NCI-H1694 (cell line): ENCODE measurements around the gene OPRL1.
"Not testable (repeated sequence)": the region's sequence is repeated elsewhere in the genome, so short reads cannot be mapped to it uniquely, and the experiment has no call there.

Experiments used
- DNase-seq: peaks from one replicate; lab custom pipeline; 2025; lab: John Stamatoyannopoulos, UW

Gene OPRL1

DNA sequence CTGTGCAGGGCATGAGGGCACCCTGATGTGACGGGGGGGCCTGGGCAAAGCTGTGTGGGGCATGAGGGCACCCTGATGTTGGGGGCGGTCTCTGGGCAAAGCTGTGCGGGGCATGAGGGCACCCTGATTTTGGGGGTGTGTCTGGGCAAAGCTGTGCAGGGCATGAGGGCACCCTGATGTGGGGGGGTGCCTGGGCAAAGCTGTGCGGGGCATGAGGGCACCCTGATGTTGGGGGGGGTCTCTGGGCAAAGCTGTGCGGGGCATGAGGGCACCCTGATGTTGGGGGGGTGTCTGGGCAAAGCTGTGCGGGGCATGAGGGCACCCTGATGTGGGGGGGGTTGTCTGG lies 37.5 kb downstream of the OPRL1 start:
- DNase-seq = not testable (repeated sequence)

DNA sequence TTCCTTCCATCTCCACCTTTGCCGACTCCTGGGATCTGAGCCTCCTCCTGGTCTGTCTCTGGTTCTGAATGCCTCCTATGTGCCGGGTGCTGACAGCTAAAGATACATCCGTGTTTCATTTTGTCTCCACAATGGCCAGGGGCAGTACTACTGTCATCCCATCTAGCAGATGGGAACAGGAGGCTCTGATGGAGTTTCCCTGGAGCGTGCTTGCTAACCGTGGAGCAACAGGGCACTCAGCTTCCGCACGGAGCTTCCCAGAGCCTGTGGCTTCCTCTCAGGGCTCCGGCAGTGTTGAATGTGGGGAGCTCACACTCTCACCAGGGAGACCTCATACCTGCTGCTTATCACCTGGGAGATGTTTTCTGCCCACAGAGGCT lies 39.4 kb downstream of the OPRL1 start:
- no peak for DNase-seq

DNA sequence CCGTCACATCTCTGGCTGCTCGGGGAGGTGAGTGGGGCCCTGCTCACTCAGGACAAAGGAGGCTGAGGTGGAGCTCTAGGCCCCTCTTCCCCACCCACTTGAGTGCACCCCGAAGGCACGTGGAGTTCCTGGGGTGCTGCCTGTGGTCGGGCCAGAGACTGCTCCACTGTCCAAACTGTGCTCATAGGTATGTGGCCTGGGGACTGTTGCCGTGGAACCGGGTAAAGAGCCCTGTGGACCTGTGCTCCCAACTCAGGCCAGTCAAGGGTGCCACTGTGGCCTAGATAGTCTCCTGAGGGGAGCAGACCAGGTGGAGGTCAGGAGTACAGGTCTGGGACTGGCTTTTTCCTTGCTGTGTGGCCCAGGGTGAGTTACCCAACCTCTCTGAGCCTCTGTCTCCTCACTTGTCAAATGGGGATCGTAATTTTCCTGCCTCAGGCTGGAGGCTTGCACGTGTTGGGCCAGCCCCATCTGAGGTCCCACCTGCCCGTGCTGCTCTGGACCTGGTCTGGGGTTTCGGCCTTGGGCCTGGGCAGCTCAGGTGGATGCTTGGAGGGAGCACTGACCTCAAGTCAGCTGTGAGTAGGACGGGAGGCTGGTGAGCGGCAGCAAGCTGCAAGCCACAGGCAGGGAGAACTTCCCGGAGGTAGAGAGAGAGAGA lies 39.9 kb downstream of the OPRL1 start:
- DNase-seq = no peak

DNA sequence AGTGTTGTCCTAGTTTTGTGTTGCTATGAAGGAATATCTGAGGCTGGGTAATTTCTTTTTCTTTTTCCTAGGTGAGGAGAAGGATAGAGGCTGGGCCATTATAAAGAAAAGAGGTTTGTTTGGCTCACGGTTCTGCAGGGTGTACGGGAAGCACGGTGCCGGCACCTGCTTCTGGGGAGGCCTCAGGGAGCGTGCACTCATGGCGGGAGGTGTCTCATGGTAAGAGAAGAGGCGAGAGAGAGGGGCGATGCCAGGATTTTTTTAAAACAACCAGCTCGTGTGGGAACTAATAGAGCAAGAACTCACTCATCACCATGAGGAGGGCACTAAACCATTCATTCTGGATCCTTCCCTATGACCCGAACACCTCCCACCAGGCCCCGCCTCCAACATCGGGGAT lies 41.7 kb downstream of the OPRL1 start:
- no peak for DNase-seq

DNA sequence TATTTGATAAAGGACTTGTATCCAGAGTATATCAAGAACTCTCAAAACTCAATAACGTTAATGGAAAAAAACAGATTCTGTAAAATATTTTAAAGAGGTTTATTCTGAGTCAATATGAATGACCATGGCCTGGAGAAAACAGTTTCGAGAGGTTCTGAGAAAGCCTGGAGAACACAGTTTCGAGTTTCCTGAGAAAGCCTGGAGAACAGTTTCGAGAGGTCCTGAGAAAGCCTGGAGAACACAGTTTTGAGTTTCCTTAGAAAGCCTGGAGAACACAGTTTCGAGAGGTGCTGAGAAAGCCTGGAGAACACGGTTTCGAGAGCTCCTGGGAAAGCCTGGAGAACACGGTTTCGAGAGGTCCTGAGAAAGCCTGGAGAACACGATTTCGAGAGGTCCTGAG lies 43.0 kb downstream of the OPRL1 start:
- DNase-seq = not testable (repeated sequence)

DNA sequence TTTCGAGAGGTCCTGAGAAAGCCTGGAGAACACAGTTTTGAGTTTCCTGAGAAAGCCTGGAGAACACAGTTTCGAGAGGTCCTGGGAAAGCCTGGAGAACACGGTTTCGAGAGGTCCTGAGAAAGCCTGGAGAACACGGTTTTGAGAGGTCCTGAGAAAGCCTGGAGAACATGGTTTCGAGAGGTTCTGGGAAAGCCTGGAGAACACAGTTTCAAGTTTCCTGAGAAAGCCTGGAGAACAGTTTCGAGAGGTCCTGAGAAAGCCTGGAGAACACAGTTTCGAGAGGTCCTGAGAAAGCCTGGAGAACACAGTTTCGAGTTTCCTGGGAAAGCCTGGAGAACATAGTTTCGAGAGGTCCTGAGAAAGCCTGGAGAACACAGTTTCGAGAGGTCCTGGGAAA lies 43.6 kb downstream of the OPRL1 start:
- DNase-seq = not testable (repeated sequence)

DNA sequence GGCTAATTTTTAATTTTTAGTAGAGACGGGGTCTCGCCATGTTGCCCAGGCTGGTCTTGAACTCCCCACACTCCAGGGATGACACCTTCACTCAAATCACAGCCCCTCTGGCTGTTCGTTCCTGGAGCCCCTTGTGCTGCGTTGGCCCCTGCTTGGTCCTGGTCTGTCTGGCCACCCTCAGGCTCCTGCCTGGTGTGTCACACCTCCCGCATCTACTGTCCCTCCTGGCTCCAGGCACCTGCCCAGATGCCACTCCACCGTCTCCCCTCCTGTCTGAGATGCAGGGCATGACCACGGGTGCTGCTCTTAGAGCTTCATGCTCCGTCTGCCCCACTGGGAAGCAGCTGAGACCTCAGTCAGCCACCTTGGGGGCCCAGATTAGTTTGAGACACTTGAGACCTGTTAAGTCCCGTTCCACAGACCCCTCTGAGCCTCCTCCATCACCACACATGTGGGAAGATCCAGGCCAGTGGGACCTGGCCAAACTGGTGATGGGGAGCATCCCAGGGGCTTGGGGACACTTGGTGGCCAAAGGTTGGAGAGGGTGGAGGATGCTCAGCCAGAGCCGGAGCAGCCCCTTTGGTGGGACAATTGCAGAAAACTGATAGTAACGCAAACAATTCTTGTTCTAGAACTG lies 49.4 kb downstream of the OPRL1 start:
- no peak for DNase-seq

DNA sequence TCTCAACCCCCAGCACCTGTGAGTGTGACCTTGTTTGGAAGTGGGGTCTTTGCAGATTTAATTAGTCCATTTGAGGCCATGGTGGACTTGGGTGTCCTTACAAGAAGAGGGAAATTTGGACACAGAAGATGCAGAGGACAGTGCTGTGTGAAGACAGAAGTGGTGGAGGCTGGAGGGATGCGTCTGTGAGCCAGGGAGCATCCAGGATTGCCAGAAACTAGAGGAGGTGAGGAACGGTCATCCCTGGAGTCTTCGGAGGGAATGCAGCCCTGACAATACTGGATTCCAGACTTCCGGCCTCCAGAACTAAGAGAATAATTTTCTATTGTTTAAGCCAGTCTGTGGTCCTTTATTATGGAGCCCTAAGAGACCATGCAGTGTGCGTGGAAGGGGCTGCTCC lies 50.4 kb downstream of the OPRL1 start:
- no peak for DNase-seq

DNA sequence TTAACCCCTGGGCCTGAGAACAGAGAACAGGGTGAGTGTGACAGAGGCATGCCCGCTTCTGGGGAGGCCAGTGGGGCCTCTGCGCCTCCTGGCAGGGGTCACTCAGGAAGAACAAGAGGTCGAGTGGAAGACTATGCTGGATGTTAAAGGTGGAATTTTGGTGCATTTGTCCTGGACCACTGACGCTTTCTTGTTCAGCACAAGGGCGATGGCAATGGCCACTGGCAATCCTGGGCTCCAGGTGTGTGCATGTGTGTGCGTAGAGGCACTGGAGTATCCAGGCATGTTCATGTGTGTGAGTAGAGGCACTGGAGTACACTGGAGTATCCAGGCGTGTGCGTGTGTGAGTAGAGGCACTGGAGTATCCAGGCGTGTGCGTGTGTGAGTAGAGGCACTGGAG lies 51.0 kb downstream of the OPRL1 start:
- DNase-seq = no peak

DNA sequence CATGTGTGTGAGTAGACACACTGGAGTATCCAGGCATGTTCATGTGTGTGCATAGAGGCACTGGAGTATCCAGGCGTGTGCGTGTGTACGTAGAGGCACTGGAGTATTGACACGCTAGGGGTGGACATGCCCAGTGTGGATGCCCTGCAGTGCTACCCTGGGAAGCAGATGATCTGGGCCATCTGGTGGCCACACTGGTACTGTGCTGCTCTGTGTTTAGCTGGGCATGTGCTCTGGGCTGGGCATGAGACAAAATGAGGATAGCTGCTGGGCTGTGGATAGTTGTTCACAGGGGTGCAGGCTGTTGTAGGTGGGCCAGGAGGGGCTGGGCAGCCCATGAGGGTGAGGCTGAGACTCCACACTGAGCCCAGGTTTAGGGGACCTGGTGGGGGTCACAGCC lies 51.5 kb downstream of the OPRL1 start:
- DNase-seq = no peak

DNA sequence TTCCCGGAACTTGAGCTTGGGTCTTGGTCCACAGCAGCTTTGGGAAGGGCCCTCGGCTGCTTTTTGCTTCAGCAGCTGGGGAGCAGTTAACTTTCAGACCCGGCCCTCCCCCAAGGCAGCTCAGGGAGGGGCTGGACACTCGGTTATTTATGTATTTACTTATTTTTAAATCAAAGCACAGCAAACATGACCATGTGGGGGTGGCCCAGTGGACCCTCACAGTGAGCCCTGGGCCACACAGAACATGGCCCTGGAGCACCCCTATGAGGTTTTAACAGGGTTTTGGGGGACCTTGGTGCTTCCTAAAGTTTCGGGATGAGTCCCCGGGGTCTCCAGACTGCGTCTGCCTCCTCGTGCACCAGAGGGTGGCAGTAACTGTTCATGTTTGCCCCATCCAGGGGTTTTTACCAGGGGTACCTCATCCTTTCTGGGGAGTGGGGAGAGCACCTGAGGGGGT lies 54.1 kb downstream of the OPRL1 start:
- no peak for DNase-seq

DNA sequence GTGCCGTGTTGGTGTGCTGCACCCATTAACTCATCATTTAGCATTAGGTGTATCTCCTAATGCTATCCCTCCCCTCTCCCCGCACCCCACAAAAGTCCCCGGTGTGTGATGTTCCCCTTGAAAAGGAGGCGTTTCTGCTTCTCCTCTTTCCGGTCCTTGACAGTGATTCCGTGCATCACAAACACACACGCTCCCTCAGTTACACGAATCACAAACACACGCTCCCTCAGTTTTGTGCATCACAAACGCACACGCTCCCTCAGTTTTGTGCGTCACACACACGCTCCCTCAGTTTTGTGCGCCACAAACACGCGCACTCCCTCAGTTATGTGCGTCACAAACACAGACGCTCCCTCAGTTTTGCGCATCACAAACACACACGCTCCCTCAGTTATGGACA lies 54.9 kb downstream of the OPRL1 start:
- DNase-seq = not testable (repeated sequence)

DNA sequence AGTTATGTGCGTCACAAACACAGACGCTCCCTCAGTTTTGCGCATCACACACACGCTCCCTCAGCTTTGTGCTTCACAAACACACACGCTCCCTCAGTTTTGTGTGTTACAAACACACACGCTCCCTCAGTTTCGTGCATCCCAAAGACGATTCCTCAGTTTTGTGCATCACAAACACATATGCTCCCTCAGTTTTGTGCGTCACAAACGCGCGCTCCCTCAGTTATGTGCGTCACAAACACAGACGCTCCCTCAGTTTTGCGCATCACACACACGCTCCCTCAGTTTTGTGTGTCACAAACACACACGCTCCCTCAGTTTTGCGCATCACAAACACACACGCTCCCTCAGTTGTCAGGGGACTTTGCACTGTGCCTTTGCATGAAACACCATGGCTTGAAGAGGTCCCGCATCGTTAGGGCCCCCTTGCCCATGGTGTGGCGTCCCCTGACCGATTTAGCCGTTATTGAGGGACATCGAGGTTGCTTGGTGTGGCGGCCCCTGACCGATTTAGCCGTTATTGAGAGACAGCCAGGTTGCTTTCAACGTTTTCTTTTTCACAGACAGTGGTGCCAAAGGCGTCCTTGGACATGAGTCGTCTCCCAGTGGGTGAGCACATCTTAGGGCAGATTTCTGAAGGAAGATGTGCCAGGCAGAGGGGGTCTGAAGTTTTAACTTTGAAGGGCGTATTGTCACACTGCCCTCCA lies 56.3 kb downstream of the OPRL1 start:
- DNase-seq = no peak

DNA sequence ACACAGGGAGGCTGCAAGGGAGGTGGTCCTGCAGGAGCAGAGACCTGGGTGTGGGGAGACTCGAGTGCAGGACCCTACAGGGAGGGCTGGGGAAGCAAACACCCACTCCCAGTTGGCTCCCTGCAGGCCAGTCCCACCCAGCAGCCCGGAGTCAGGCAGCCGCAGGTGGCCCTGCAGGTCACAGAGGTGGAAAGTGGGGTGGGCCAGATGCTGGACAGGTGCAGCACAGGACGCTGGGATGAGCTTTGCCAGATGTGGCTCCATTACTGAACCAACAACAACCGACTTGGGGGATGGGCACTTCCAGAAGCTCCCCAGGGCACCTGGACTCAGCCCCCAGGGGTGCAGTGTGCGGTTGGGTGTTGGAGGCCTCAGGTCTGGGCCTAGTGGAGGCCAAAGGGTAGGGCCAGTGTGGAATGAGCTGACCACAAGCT lies 57.7 kb downstream of the OPRL1 start:
- DNase-seq = no peak

DNA sequence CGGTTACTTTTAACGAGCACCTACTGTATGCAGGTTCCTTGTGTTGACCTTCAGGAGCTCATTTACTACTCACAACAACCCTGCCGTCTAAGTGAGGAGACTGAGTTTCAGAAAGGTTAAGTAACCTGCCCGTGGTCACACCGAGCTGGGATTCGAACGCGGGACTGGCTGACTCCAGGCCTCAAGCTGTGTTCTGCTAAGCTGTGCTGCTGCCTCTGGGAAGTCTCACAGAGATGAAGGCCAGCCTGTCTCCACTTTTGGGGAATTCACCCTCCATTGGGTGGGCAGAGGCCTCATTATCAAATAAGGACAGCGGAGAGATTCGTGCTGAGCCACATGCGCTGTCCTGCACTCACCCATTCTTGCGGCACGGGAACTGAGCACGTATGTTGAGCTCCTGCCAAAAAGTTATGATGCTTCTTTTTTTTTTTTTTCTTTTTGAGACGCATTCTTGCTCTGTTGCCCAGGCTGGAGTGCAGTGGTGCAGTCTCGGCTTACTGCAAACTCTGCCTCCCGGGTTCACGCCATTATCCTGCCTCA lies 58.5 kb downstream of the OPRL1 start:
- DNase-seq = no peak

DNA sequence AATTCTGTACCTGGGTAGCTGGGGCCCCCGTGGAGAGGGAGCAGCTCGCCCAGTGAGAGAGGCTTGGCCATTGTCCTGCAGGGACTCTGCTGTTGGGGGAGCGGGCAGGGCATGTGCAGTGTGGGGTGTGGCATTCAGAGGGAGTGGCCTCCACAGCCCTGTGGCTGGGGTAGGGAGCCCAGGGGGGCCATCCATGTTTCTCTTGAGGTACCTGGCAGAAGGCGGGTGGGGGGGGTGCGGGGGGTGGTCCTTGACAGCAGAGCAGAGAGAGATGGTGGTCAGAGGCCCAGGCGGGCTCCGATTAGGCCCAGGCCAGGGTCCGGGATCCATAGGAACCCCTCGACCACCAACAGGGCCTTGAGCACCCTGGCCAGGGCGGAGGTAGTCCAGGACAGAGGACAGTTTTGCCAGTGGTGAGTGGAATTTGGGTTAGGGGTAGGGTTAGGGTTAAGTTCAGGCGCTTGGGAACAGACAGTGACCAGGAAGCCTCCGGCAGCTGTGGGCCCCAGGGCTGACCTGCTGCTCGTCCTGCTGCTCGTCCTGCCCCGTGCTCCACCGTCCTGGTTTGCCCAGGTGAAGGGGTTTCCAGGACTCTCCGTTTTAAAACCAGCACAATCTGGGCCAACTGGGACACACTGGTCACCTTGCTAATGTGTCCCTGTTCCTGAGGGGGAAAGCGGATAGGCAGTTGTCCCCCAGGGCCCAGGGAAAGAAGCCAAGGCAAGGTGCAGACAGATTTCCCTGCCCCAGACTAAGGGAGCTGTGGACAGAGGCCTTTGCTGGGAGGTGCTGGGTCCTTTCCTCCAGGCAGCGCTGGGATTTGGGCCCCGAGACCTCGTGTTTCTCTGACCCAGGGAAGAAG lies 59.5 kb downstream of the OPRL1 start:
- no peak for DNase-seq

DNA sequence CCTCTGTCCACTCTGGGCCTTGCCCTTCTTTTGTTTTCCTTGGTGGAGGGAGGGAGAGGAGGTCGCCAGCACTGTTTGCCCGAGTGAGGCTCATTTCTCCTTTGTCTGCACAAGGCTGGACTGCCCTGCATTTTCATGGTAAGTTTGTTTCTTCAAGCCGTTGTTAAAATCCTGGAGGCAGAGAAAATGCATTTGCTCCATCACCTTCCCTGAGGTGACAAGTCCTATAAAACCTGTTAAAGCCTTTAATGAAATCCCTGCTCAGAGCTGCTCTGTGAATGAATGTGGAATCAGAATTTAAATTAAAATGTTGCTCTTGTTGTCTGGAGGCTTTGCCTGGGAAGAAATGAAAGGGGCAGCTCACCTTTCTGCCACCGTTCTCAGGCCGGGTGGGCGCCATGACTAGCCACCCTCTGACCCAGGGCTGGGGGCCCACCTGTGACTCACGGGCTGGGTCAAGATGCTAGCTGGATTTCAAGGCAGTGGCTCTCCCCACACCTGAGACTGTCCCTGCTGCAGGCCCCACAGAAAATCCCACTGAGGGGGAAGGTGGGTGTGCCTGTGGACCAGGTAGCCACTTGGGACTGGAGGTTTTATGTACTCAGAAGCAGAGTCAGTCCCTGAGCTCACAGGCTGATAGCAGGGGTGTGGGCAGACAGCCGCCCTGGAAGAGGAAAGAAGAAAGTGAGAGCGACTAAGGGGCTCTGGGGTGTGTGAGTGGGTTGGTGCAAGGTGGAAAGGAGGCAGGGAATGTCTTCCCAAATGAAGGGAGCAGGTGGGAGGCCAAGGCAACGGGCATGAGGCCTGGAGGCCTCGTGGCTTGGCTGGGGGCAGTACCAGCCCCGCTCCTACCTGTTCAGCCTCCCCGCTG lies 60.4 kb downstream of the OPRL1 start:
- DNase-seq = no peak

DNA sequence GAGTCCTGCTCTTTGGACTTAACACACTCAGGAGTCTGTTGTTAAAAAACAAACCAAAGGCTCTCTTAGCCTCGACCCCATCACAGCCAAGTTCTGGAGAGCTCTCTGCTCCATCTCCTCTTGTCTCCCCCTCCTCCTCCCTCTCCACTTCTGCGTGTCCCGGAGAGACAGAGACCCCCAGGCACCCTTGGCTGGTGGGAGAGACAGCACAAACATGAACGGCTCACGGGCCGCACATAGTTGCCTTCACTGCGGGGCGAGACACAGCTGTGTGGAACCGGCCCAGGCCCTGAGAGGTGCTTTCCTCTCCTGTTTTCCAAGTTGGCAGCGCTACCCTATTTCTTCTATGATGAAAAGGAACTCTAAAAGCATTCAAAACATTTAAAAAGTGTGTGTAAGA lies 61.1 kb downstream of the OPRL1 start:
- no peak for DNase-seq

DNA sequence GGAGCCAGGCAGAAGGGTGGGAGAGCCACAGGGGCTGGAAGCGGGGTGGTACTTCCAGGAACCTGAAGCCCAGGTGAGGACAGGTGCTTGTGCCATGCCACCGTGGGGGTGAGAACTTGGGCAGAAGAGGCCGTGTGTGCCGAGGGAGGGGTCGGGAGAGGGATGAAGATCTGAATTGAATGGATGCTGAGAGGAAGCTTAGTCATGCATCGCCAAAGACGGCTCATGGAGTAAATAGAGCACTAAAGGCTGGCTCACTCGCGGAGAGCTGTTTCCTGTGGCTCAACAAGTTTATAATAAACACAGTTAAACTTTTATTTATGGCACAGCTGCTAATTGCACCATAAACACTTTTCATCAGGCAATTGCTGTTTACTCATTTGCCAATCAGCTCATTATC lies 62.7 kb downstream of the OPRL1 start:
- DNase-seq = no peak

DNA sequence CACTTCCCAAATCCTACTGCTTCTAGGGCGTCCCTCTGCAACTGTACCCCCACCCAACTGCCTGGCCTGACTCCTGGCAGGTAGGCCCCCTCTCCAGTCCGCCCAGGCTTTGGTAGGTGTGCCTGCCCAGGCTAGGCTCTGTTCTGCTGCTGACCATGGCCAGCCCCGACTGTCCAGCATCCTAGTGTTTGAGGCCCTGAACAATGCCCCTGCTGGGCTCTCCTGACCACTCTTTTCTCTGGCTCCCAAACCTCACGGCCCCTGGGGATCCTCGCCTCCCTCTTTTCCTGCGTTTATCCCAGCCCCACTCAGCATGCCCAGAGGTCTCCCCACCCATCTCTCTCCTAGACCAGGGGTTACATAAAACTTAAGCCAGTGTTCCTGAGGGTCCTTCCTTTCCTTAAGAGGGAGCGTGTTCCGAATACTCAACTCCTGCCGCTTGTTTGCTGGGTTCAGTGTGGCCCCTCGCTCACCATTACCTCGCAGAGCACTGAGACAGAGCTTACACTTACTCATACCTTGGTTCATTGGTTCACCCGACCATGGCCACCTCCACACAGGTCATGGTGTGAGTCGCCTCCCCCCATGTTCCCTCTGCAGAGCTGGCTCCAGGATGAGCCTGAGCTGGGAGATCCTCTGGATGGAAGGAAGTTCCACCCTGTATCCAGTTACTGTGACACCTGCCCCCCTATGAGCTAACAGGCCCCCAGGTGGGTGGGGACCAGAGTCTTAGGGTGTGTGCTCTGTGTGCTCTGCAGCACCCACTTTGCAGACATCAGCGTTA lies 63.3 kb downstream of the OPRL1 start:
- no peak for DNase-seq
